A549 (cell line): Measurements from ENCODE around the gene PPM1M. TPM values are rescaled to one million over a fixed set of nuclear protein-coding genes. Genes with fewer than 3 reads are reported as not detected.

Experiments
- ATAC-seq, 2 experiments: fragments of 200-7000 bp in 1 of 2; fragments of >200 bp in 1 of 2; cut with Nextera tagmentation in 1 of 2; cut with Tn5 transposase in 1 of 2; 3 replicates each; pipeline versions ENCODE4 v1.8.0 to v1.9.1; 2018 to 2020; ENCODE audit warnings: mild to moderate bottlenecking in 1 of 2, moderate library complexity in 1 of 2
- CTCF ChIA-PET: fragments of 300-600 bp; sonication (Branson Sonifier 250); formaldehyde crosslinking; extraction: SDS; loops from one replicate; lab custom pipeline; 2021; ENCODE audit warnings: antibody characterized with exemption, inconsistent platforms; lab: Yijun Ruan, JAX
- POLR2A ChIA-PET: fragments of 350-600 bp; formaldehyde crosslinking; extraction: SDS; loops from one replicate; lab custom pipeline; 2021; ENCODE audit warnings: antibody characterized with exemption, inconsistent platforms; lab: Yijun Ruan, JAX
- DNase-seq, 2 experiments: peaks; one replicate each; pipeline versions ENCODE4 v3.0.0 to v3.0.0-alpha.2; 2011 to 2016; ENCODE audit warnings: low read depth in 1 of 2, low spot score in 1 of 2
- FAIRE-seq: peaks from 2 replicates; lab custom pipeline; 2011; peaks lifted over from hg19 to GRCh38; lab: Jason Lieb, UNC
- H3K27ac ChIP-seq, 2 experiments: fragments of >200 bp; sonication (Bioruptor Twin); formaldehyde crosslinking; 3 replicates each; pipeline ENCODE4 v1.5.1; 2016 to 2017
- H3K4me1 ChIP-seq: fragments of >200 bp; sonication (Bioruptor Twin); formaldehyde crosslinking; 3 replicates; pipeline ENCODE4 v1.6.1; 2016
- H3K4me2 ChIP-seq: fragments of >200 bp; sonication (Bioruptor Twin); formaldehyde crosslinking; 3 replicates; pipeline ENCODE4 v1.6.1; 2016
- H3K4me3 ChIP-seq: fragments of >200 bp; sonication (Bioruptor Twin); formaldehyde crosslinking; 3 replicates; pipeline ENCODE4 v1.5.1; 2016
- H3K9me3 ChIP-seq: fragments of >200 bp; sonication (Bioruptor Twin); formaldehyde crosslinking; 3 replicates; pipeline ENCODE4 v1.6.1; 2016
- BCL3 ChIP-seq: fragments of >200 bp; sonication (Bioruptor Twin); formaldehyde crosslinking; IDR thresholded peaks from 3 replicates; pipeline ENCODE4 v1.6.1; 2016
- BHLHE40 ChIP-seq: IDR thresholded peaks from 2 replicates; pipeline ENCODE4 v1.6.1; 2012; ENCODE audit warnings: low read depth, low read length, inconsistent platforms
- CBX2 ChIP-seq: fragments of 200-600 bp; sonication (generic); IDR thresholded peaks from 2 replicates; pipeline ENCODE4 v1.6.1; 2016; ENCODE audit warnings: low read depth, mild to moderate bottlenecking, borderline replicate concordance
- CEBPB ChIP-seq, 2 experiments: fragments of >200 bp in 1 of 2; sonication (Bioruptor Twin) in 1 of 2; formaldehyde crosslinking in 1 of 2; IDR thresholded peaks; 2 replicates each; pipeline ENCODE4 v1.6.1; 2012 to 2016
- CHD4 ChIP-seq: fragments of 200-600 bp; sonication (generic); IDR thresholded peaks from 2 replicates; pipeline ENCODE4 v1.6.1; 2016; ENCODE audit warnings: antibody characterized with exemption, mild to moderate bottlenecking, borderline replicate concordance
- CTCF ChIP-seq: fragments of >200 bp; sonication (Bioruptor Twin); formaldehyde crosslinking; IDR thresholded peaks from 3 replicates; pipeline ENCODE4 v1.5.1; 2016
- EHMT2 ChIP-seq: fragments of 200-600 bp; sonication (generic); IDR thresholded peaks from 2 replicates; pipeline ENCODE4 v1.6.1; 2016; ENCODE audit warnings: antibody characterized with exemption, low read depth, mild to moderate bottlenecking, moderate library complexity
- FOSL2 ChIP-seq, 2 experiments: fragments of 450-650 bp in 1 of 2; fragments of >200 bp in 1 of 2; sonication (Bioruptor Twin) in 1 of 2; formaldehyde crosslinking; IDR thresholded peaks; 2 replicates each; pipeline versions ENCODE4 v1.5.0 to v1.6.1; 2016 to 2020; ENCODE audit warnings: mild to moderate bottlenecking in 1 of 2, moderate library complexity in 1 of 2
- HOXB5 ChIP-seq: fragments of 250-450 bp; sonication (Bioruptor Pico); IDR thresholded peaks from 2 replicates; pipeline ENCODE4 v1.5.0; 2020; ENCODE audit warnings: mild to moderate bottlenecking, moderate library complexity
- JUN ChIP-seq, 2 experiments: fragments of >200 bp; sonication (Bioruptor Twin); formaldehyde crosslinking; IDR thresholded peaks; 2 replicates in 1 of 2; 3 replicates in 1 of 2; pipeline ENCODE4 v1.6.1; 2016 to 2017
- MAFK ChIP-seq: fragments of 450-650 bp; IDR thresholded peaks from 2 replicates; pipeline ENCODE4 v1.6.1; 2014; ENCODE audit not compliant: partially characterized antibody
- NPAS2 ChIP-seq: fragments of 250-450 bp; sonication (Bioruptor Pico); IDR thresholded peaks from 2 replicates; pipeline ENCODE4 v1.8.0; 2022; ENCODE audit warnings: mild to moderate bottlenecking, moderate library complexity, borderline replicate concordance
- PHF8 ChIP-seq: fragments of 200-600 bp; sonication (generic); IDR thresholded peaks from 2 replicates; pipeline ENCODE4 v1.6.1; 2016; ENCODE audit warnings: low read depth, mild to moderate bottlenecking, antibody characterized with exemption, moderate library complexity, borderline replicate concordance
- POLR2A ChIP-seq: IDR thresholded peaks from 2 replicates; pipeline ENCODE4 v1.6.1; 2012; ENCODE audit warnings: mild to moderate bottlenecking, low read length
- RAD21 ChIP-seq, 2 experiments: fragments of >200 bp in 1 of 2; sonication (Bioruptor Twin) in 1 of 2; formaldehyde crosslinking in 1 of 2; IDR thresholded peaks in 1 of 2; conservative IDR thresholded peaks in 1 of 2; 2 replicates in 1 of 2; 3 replicates in 1 of 2; pipeline ENCODE4 v1.6.1; 2012 to 2018; ENCODE audit warnings: inconsistent platforms in 1 of 2
- SMC3 ChIP-seq: fragments of >200 bp; sonication (Bioruptor Twin); formaldehyde crosslinking; IDR thresholded peaks from 3 replicates; pipeline ENCODE4 v1.6.1; 2018; ENCODE audit warnings: inconsistent platforms
- SREBF2 ChIP-seq: fragments of 450-650 bp; IDR thresholded peaks from 2 replicates; pipeline ENCODE4 v1.6.1; 2014; ENCODE audit warnings: mild to moderate bottlenecking, moderate library complexity
- TP53 ChIP-seq: fragments of 250-450 bp; sonication (Bioruptor Pico); IDR thresholded peaks from 2 replicates; pipeline ENCODE4 v1.5.0; 2021; ENCODE audit warnings: mild to moderate bottlenecking, moderate library complexity
- ZC3H11A ChIP-seq: fragments of 450-650 bp; IDR thresholded peaks from 2 replicates; pipeline ENCODE4 v1.6.1; 2014; ENCODE audit warnings: antibody characterized with exemption, mild to moderate bottlenecking
- ZFP36 ChIP-seq: fragments of 450-650 bp; IDR thresholded peaks from 2 replicates; pipeline ENCODE4 v1.6.1; 2014; ENCODE audit warnings: borderline replicate concordance; ENCODE audit not compliant: partially characterized antibody
- WGBS: methylation state at CpG from one replicate; pipeline ENCODE4 v1.1.6; 2017; ENCODE audit errors: missing lambda C conversion rate; 5-methylcytosine and 5-hydroxymethylcytosine counted together
- polyA plus RNA-seq, 4 experiments: library from polyadenylated mRNA; depleted of rRNA in 3 of 4; stranded (reverse); fragments of >200 nt; fragmentation: RNase III in 1 of 4; extraction: RNeasy Plus Mini Kit Qiagen cat#74134 plus additional on column Dnase treatment in 1 of 4; gene quantifications; 2 replicates in 3 of 4; 3 replicates in 1 of 4; pipeline ENCODE4 v1.2.3, GENCODE V29; 2011 to 2017
- TF ChIP-seq, protein P1 (sequence below): fragments of 250-450 bp; sonication (Bioruptor Pico); IDR thresholded peaks from 2 replicates; pipeline ENCODE4 v1.5.0; 2020; ENCODE audit warnings: low read depth, mild to moderate bottlenecking, moderate library complexity
- TF ChIP-seq, protein P2 (sequence below): IDR thresholded peaks from 2 replicates; pipeline ENCODE4 v1.6.1; 2012
- TF ChIP-seq, protein P3 (sequence below): fragments of 450-650 bp; IDR thresholded peaks from 2 replicates; pipeline ENCODE4 v1.6.1; 2014; ENCODE audit warnings: antibody characterized with exemption

PPM1M gene
- polyA plus RNA-seq, 2 of the 4 experiments (the other 2 are of a cell fraction), result 5.9 to 6.3 TPM

- 2% methylated on average over 7 of the region's 58 CpGs for WGBS
- H3K4me2 ChIP-seq, result peak within 1 kb of the TSS; percentile 89
- peaks cover 45% of the 10 kb centered on the region for H3K4me1 ChIP-seq
- CTCF ChIA-PET, result interaction anchor here (0.6 to 5.1 kb wide), 15 partner anchors 10 to 61 kb away, joined by 3 to 20 read pairs (median 5); partner anchors contain the start of gene TWF2
- no peaks in the 10 kb centered on the region for H3K9me3 ChIP-seq
- ATAC-seq, result peak; percentile 91 to 92
- no peak for TF ChIP-seq ZC3H11A
- TF ChIP-seq, protein P1, sequence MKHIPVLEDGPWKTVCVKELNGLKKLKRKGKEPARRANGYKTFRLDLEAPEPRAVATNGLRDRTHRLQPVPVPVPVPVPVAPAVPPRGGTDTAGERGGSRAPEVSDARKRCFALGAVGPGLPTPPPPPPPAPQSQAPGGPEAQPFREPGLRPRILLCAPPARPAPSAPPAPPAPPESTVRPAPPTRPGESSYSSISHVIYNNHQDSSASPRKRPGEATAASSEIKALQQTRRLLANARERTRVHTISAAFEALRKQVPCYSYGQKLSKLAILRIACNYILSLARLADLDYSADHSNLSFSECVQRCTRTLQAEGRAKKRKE (CRISPR knock-in tag), result no peak
- no peak for TF ChIP-seq CHD4
- TF ChIP-seq POLR2A, result peak; percentile 88
- TF ChIP-seq MAFK, result no peak
- TF ChIP-seq CBX2, result no peak
- TF ChIP-seq CTCF, result no peak
- TF ChIP-seq BHLHE40, result no peak
- TF ChIP-seq, protein P2, sequence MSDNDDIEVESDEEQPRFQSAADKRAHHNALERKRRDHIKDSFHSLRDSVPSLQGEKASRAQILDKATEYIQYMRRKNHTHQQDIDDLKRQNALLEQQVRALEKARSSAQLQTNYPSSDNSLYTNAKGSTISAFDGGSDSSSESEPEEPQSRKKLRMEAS, result peak; percentile 13
- no peak for TF ChIP-seq SMC3
- no peak for TF ChIP-seq RAD21 (conservative IDR thresholded peaks at IDR 0.05 in 1 of 2, IDR thresholded peaks at IDR 0.05 in 1 of 2)
- TF ChIP-seq JUN (IDR thresholded peaks at IDR 0.05), result peak in 1 of 2 experiments; percentile 91; a peak in 4 of 5 replicates
- TF ChIP-seq CEBPB (IDR thresholded peaks at IDR 0.05), result no peak
- no peak for TF ChIP-seq NPAS2
- TF ChIP-seq SREBF2, result no peak
- no peak for TF ChIP-seq ZFP36
- TF ChIP-seq, protein P3, sequence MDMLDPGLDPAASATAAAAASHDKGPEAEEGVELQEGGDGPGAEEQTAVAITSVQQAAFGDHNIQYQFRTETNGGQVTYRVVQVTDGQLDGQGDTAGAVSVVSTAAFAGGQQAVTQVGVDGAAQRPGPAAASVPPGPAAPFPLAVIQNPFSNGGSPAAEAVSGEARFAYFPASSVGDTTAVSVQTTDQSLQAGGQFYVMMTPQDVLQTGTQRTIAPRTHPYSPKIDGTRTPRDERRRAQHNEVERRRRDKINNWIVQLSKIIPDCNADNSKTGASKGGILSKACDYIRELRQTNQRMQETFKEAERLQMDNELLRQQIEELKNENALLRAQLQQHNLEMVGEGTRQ, result no peak
- peak; percentile 33; the same call in 1 of the 2 replicates for TF ChIP-seq PHF8
- TF ChIP-seq BCL3, result peak; percentile 71; the same call in 1 of the 3 replicates
- no peak for TF ChIP-seq HOXB5 (CRISPR knock-in tag)
- TF ChIP-seq FOSL2 (IDR thresholded peaks at IDR 0.05), result no peak
- 0 out of 2 replicates have a peak, but pooled peaks have one; percentile 20 for TF ChIP-seq FOSL2 (CRISPR knock-in tag; IDR thresholded peaks at IDR 0.05)
- no peak for TF ChIP-seq EHMT2
- TF ChIP-seq TP53 (CRISPR knock-in tag), result no peak
- TF ChIP-seq, all 56 proteins: peak for 6
- peak; percentile 70 to 91 for DNase-seq
- POLR2A ChIA-PET, result interaction anchor here (0.9 to 2.4 kb wide), 8 partner anchors 9 to 283 kb away, joined by 3 to 30 read pairs (median 6); partner anchors contain the start of genes GLYCTK, POC1A, PPM1M and RPL29
- FAIRE-seq, result no peak
- H3K27ac ChIP-seq, result peak within 1 kb of the TSS; percentile 98
- peak within 1 kb of the TSS; percentile 73 for H3K4me3 ChIP-seq
These were observed 33.0 kb downstream of the PPM1M start, which contains the start of gene WDR82 for GRCh38 chr3:52278510-52279069. WDR82 (minus strand) TSS chr3:52278649; CDS start chr3:52278361, 288 bp downstream.
